Measurements from ENCODE around the gene ELL.

Gene ELL

DNA sequence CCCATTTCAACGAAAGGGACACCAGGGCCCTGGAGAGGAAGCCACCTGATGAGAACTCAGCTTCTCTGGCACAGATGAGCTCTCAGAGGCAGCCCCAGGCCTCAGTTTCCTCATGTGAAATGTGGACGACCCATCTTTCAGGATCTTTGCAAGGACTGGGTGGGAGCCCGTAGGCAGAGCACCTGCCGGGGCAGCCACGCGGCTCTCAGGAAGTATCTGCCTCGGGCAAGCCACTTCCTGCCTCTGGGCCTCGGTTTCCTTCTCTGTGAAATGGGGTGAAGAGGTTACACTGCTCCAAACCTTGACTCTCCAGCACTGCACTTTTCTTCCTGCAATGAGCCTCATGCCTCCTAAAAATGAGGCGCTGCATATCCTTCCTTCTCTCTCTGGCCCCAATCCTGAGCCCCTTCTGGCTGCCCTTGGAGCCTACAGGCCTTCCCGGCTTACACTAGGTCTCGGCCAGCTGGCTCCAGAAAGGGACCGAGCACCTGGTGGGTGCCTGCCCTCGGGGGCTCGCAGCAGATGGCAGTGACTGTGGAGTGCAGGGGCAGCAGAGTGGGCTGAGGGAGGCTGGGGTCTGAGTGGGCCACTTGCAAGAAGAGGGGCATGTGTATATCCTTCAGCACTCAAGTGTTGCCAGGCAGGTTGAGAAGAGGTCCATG, 99.2 kb downstream of the ELL start:
- TF ChIP-seq, protein P1, sequence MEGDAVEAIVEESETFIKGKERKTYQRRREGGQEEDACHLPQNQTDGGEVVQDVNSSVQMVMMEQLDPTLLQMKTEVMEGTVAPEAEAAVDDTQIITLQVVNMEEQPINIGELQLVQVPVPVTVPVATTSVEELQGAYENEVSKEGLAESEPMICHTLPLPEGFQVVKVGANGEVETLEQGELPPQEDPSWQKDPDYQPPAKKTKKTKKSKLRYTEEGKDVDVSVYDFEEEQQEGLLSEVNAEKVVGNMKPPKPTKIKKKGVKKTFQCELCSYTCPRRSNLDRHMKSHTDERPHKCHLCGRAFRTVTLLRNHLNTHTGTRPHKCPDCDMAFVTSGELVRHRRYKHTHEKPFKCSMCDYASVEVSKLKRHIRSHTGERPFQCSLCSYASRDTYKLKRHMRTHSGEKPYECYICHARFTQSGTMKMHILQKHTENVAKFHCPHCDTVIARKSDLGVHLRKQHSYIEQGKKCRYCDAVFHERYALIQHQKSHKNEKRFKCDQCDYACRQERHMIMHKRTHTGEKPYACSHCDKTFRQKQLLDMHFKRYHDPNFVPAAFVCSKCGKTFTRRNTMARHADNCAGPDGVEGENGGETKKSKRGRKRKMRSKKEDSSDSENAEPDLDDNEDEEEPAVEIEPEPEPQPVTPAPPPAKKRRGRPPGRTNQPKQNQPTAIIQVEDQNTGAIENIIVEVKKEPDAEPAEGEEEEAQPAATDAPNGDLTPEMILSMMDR (conservative IDR thresholded peaks at IDR 0.05; ENCODE audit: control insufficient read depth, insufficient read depth, low read depth, low read length), result no peak
- H3K4me3 ChIP-seq (ENCODE audit: control insufficient read depth, low read depth, low read length), result no peak overlapping the region
- DNase-seq (ENCODE audit: low read depth), result no peak

DNA sequence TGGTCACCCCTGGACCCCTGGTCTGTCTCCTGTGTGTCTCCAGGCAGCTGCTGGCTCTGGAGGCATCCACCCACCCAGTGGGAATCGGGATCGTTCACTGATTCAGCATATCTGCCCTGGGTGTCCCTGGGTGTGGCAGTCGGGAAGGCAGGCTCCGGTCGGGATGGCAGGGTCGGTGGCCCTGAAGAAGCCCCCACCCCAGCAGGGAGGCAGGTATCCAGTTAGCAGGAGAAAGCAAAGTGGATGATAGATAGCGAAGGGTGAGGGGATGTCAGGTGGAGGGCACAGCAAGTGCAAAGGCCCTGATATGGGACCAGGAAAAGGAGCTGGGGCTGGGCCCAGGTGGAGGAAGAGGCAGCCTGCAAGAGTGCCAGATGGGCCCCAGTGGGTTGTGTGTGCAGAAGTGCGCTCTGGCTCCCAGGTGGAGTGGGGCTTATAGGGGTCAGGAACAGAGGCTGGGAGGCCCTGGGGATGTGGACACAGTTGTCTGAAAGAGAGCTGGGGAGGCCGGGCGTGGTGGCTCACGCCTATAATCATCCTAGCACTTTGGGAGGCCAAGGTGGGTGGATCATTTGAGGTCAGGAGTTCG, 100.4 kb downstream of the ELL start:
- no peak for DNase-seq (ENCODE audit: low read depth)
- TF ChIP-seq, protein P1 (conservative IDR thresholded peaks at IDR 0.05; ENCODE audit: control insufficient read depth, insufficient read depth, low read depth, low read length), result no peak
- H3K4me3 ChIP-seq (ENCODE audit: control insufficient read depth, low read depth, low read length), result no peak overlapping the region

DNA sequence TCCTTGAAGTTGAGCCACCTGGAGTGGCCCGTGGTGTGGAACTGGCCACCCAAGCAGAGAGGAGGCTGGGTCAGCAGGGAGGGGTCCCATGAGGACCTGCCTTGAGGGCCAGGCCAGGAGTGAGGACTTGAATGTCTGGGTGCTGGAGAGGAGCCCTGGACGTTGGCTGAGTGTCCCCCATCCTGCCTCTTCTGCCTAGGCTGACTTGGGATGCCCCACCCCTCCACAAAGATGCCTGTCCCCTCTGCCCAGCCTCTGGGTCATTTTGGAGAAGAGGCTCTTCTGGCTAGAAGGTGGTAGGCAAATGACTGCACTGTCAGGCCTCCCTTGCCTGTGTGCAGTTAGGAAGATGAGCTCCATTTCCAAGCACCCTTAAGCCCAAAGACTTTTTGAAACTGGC, 100.9 kb downstream of the ELL start:
- H3K4me3 ChIP-seq (ENCODE audit: control insufficient read depth, low read depth, low read length), result peak overlapping the region; percentile 66
- TF ChIP-seq, protein P1 (conservative IDR thresholded peaks at IDR 0.05; ENCODE audit: control insufficient read depth, insufficient read depth, low read depth, low read length), result no peak
- DNase-seq (ENCODE audit: low read depth), result no peak

DNA sequence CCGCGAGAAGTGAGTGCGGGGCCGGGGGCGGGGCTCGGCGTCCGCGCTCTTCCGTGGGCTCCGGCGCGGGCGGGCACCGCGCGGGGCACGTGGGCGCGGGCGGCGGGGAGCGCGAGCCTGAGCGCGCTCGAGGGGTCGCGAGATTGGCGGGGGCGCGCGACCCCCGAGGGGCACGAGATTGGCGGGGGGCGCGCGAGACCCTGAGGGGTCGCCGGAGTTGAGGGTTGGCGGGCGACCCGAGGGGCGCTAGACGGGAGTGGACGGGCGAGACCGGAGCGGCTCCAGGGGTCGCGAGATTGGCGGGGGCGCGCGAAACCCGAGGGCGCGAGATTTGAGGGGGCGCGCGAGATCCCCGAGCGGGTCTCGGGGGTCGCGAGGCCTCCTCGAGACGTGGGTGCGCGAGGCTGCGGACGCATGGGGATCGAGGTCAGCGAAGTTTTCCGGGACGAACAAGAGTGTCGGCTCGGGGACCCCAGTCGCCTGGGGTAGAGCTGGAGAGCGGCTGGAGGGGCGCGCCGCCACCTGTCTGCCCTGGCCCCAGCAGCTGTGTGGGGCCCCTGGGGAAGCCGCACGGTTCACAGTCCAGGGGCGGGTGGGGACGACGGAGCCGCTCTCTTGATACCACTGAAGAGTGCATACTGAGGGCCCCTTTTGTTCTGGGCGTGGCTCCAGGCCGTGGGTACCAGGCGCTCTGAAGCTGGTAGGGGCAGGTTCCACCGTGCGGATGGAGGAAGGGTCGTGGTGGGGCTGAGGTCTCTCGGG, 102.0 kb downstream of the ELL start:
- no peak for DNase-seq (ENCODE audit: low read depth)

DNA sequence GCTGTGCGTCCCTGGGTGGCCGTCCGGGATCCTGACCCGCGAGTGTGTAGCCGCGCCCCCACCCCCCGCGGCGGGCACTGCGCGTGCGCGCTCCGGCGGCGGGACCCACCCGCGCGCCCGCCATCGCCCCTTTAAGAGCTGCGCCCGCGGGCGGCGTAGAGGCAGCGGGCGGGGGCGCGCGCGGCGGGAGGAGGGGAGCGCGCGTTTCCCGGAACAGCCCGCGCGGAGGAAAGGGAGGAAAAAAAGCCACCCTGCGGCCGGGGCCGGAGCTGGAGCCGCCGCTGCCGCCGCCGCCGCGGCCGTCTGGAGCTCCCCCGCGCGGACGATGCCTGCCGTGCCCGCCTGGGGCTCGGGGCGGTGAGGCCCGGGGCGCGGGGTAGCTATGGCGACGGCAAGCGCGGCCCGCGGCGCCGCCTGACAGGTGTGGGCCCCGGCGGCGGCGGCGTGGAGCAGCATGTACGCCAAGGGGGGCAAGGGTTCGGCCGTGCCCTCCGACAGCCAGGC, 102.6 kb downstream of the ELL start, which contains the start of gene SSBP4:
Gene SSBP4, plus strand, starts transcription at position 204 of the 504 bp plus-strand sequence. Its CDS starts 251 bp downstream, at position 455.
- H3K4me3 ChIP-seq (ENCODE audit: control insufficient read depth, low read depth, low read length), result peak within 1 kb of the TSS; percentile 66
- DNase-seq (ENCODE audit: low read depth), result peak; percentile 64
- TF ChIP-seq, protein P1 (conservative IDR thresholded peaks at IDR 0.05; ENCODE audit: control insufficient read depth, insufficient read depth, low read depth, low read length), result no peak

More for the DNA sequence above, 102.0 kb downstream of the ELL start:
- peak overlapping the region; percentile 66 for H3K4me3 ChIP-seq (ENCODE audit: control insufficient read depth, low read depth, low read length)
- TF ChIP-seq, protein P1 (conservative IDR thresholded peaks at IDR 0.05; ENCODE audit: control insufficient read depth, insufficient read depth, low read depth, low read length), result no peak

DNA sequence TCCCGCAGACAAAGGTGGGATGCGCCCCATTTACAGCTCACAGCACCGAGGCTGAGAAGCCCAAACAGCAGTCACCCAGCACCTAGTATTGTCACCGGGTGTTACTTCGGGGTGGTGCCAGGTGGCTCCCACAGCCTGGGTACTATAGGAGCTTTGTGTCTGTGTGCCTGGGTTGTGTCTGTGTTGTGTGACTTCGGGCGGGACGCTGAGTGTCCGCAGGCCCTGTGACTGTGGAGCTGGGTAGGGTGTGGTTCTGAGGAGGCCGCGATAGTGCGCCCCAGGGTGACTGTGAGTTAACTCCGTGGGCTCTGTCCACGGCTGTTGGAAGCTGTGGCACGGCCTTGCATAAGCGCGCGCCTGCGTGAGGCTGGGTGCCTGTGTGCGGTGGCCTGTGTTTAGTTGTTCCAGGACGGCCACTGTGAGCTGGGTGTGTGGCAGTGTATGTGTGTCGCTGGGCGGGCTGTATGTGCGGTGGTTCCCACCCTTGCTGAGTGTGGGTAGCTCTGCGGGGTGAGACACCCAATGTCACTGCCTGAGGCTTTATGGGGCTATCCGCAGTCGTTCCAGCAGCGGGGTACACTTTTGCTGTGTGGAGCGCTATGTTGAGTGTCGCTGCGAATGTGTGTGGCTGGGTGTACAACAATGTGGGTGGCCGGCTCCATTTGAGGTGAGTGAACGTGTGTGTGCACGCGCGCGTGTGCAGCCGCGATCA, 103.2 kb downstream of the ELL start:
- no peak for DNase-seq (ENCODE audit: low read depth)
- TF ChIP-seq, protein P1 (conservative IDR thresholded peaks at IDR 0.05; ENCODE audit: control insufficient read depth, insufficient read depth, low read depth, low read length), result no peak
- H3K4me3 ChIP-seq (ENCODE audit: control insufficient read depth, low read depth, low read length), result peak overlapping the region; percentile 27
